Gastroesophageal sphincter (tissue), 4 donors: Measurements from ENCODE around the gene DNMT1. TPM values are rescaled to one million over a fixed set of nuclear protein-coding genes. Genes with fewer than 3 reads are reported as not detected.

ENCODE experiments used
- ATAC-seq: fragments of 150-250 bp; one replicate; pipeline ENCODE4 v1.9.1; 2016; ENCODE audit warnings: mild to moderate bottlenecking, moderate library complexity
- H3K27ac ChIP-seq, 4 donors: fragments of 200-600 bp; sonication (generic) in 3 of 4; 1 replicate in 3 of 4; 2 replicates in 1 of 4; pipeline ENCODE4 v1.5.1; 2016 to 2019
- H3K27me3 ChIP-seq: fragments of 200-600 bp; sonication (generic); one replicate; pipeline ENCODE4 v1.5.1; 2019
- H3K36me3 ChIP-seq, 2 donors: fragments of 200-600 bp; sonication (generic); one replicate each; pipeline ENCODE4 v1.5.1; 2019; ENCODE audit warnings: control low read depth in 1 of 2
- H3K4me1 ChIP-seq, 3 donors: fragments of 200-600 bp; sonication (generic); 1 replicate in 2 of 3; 2 replicates in 1 of 3; pipeline ENCODE4 v1.5.1; 2016 to 2019; ENCODE audit warnings: control low read depth in 2 of 3
- H3K4me3 ChIP-seq, 2 donors: fragments of 200-600 bp; sonication (generic); one replicate each; pipeline ENCODE4 v1.5.1; 2019; ENCODE audit warnings: mild to moderate bottlenecking in 1 of 2, moderate library complexity in 1 of 2
- H3K9me3 ChIP-seq, 3 donors: fragments of 200-600 bp; sonication (generic); one replicate each; pipeline ENCODE4 v1.5.1; 2017 to 2019; ENCODE audit warnings: control low read depth in 2 of 3
- CTCF ChIP-seq, 4 experiments: fragments of 200-600 bp in 2 of 4; fragments of 450-650 bp in 2 of 4; sonication (generic) in 1 of 4; IDR thresholded peaks; one replicate each; pipeline ENCODE4 v1.5.1; 2017 to 2019; ENCODE audit warnings: antibody characterized with exemption in 4 of 4, mild to moderate bottlenecking in 2 of 4, moderate library complexity in 2 of 4
- EP300 ChIP-seq: sonication (generic); formaldehyde crosslinking; IDR thresholded peaks from one replicate; pipeline ENCODE4 v1.6.1; 2017; ENCODE audit warnings: antibody characterized with exemption, mild to moderate bottlenecking
- POLR2A ChIP-seq, 2 donors: fragments of 450-650 bp; IDR thresholded peaks; one replicate each; pipeline ENCODE4 v1.6.1; 2017; ENCODE audit warnings: antibody characterized with exemption in 2 of 2, mild to moderate bottlenecking in 2 of 2, moderate library complexity in 1 of 2
- POLR2AphosphoS5 ChIP-seq: sonication (generic); formaldehyde crosslinking; IDR thresholded peaks from one replicate; pipeline ENCODE4 v1.6.1; 2017; ENCODE audit warnings: antibody characterized with exemption
- WGBS, 2 donors: methylation state at CpG; one replicate each; pipeline ENCODE4 v1.1.5; 2018; ENCODE audit warnings: low coverage in 1 of 2; 5-methylcytosine and 5-hydroxymethylcytosine counted together
- total RNA-seq, 4 donors: library from RNA; depleted of rRNA; stranded (reverse); fragments of >200 nt; gene quantifications; one replicate each; pipeline ENCODE4 v1.1.0, GENCODE V29; 2016

DNMT1 gene
- total RNA-seq, 4 donors from 2014 or later: 28.1 to 50.6 (median 38.1) TPM

GRCh38 chr19:10166046-10166445 lies 28.7 kb downstream of the DNMT1 start:
- no peak overlapping the region for H3K4me3 ChIP-seq
- 65% methylated on average over 2 of the region's 5 CpGs; no CpG with 5 or more reads in 1 of the 2 donors for WGBS, 2 donors
- no peak overlapping the region for H3K27ac ChIP-seq
- ATAC-seq: no peak
- no peaks in the 10 kb centered on the region for H3K9me3 ChIP-seq
- peaks cover 0 to 95% of the 10 kb centered on the region in 2 donors for H3K36me3 ChIP-seq
- H3K4me1 ChIP-seq: no peaks in the 10 kb centered on the region
- TF ChIP-seq POLR2A (IDR thresholded peaks at IDR 0.05): no peak
- TF ChIP-seq EP300: no peak
- TF ChIP-seq POLR2AphosphoS5: no peak
- TF ChIP-seq CTCF (IDR thresholded peaks at IDR 0.05): no peak
- no peaks in the 10 kb centered on the region for H3K27me3 ChIP-seq

DNA sequence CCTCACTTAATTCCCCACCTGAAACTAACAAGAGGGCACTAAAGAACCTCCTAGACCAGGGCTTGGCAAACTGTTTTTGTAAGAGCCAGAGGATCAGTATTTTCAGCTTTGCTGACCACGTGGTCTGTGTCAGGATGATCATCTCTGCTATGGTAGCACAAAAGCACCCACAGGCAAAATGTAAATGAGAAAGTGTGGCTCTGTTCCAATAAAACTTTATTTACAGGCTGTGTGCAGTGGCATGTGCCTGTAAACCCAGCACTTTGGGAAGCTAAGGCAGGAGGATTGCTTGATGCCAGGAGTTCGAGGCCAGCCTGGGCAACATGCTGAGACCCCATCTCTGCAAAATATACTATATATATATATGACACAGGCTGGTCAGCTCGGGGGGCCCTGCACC lies 31.2 kb downstream of the DNMT1 start:
- Histone ChIP-seq H3K9me3 (no peaks in the 10 kb centered on the region), H3K4me1 (no peaks in the 10 kb centered on the region), H3K4me3 (no peak overlapping the region), H3K27me3 (no peaks in the 10 kb centered on the region), H3K36me3 (peaks cover 0 to 96% of the 10 kb centered on the region in 2 donors), H3K27ac (no peak overlapping the region)
- no peak for ATAC-seq
- TF ChIP-seq CTCF (IDR thresholded peaks at IDR 0.05): no peak
- WGBS, 2 donors: 89% methylated on average over 3 of the region's 3 CpGs; no CpG with 5 or more reads in 1 of the 2 donors

- H3K4me3 ChIP-seq: no peak overlapping the region
- TF ChIP-seq POLR2AphosphoS5: no peak
- TF ChIP-seq EP300: no peak
- TF ChIP-seq POLR2A (IDR thresholded peaks at IDR 0.05): no peak
- TF ChIP-seq CTCF (IDR thresholded peaks at IDR 0.05): no peak
- no peak overlapping the region for H3K27ac ChIP-seq
- H3K4me1 ChIP-seq: no peaks in the 10 kb centered on the region
- peaks cover 0 to 99% of the 10 kb centered on the region in 2 donors for H3K36me3 ChIP-seq
- H3K27me3 ChIP-seq: no peaks in the 10 kb centered on the region
- no peak for ATAC-seq
- 83% methylated on average over 1 of the region's 16 CpGs; no CpG with 5 or more reads in 1 of the 2 donors for WGBS, 2 donors
- H3K9me3 ChIP-seq: no peaks in the 10 kb centered on the region
Measured at GRCh38 chr19:10159610-10160009, 35.1 kb downstream of the DNMT1 start.

DNA sequence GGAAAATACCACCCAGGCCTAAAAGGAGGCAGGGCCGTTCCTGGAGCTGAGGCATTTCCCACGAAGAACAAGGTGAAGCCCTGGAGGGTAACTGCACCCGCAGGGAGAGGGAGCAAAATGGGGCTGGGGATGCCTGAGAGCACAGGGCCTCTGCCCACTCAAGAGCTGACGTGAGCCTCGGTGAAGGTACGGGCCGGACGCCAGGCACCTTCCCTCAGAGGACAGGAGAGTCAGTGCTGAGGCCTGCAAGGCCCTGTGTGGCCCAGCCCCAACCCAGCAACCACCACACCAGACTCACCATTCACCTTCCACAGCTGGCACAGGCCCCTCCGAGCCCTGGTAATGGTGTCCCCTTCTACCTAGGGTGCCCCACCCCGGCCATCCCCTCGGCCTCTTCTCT lies 36.3 kb downstream of the DNMT1 start:
- WGBS, 2 donors: 97 to 100% methylated on average over 4 to 8 of the region's 11 CpGs
- Histone ChIP-seq H3K36me3 (peaks cover 0 to 100% of the 10 kb centered on the region in 2 donors), H3K4me3 (no peak overlapping the region)

DNA sequence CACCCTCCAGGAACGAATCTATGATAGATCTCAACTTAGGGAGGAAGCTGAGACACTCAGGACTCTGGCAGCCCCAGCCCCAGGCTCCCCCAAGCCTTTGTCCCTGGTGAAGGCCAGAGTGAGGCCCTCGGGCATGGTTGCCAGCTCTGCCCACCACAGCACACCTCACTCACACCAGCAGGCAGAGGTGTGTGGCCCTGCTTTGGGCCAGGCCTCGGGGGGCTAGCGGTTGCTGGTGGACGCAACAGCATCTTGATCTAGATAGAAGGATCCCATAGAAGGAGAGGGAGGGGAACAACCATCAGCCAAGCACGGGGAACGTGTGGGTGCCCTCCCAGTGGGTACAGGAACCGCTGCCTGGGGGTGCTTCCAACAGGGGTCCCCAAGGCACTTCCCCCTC lies 36.7 kb downstream of the DNMT1 start:
- Histone ChIP-seq H3K4me1 (no peaks in the 10 kb centered on the region), H3K9me3 (no peaks in the 10 kb centered on the region), H3K36me3 (peaks cover 0 to 100% of the 10 kb centered on the region in 2 donors), H3K27ac (no peak overlapping the region), H3K4me3 (no peak overlapping the region), H3K27me3 (no peaks in the 10 kb centered on the region)
- ATAC-seq: no peak
- TF ChIP-seq POLR2AphosphoS5 (no peak), CTCF (IDR thresholded peaks at IDR 0.05) (no peak), EP300 (no peak), POLR2A (IDR thresholded peaks at IDR 0.05) (no peak)
- no CpG with 5 or more reads among the region's 8 CpGs for WGBS, 2 donors

More for the DNA sequence above, 36.3 kb downstream of the DNMT1 start:
- ATAC-seq: no peak
- Histone ChIP-seq H3K9me3 (no peaks in the 10 kb centered on the region), H3K27ac (no peak overlapping the region), H3K27me3 (no peaks in the 10 kb centered on the region), H3K4me1 (no peaks in the 10 kb centered on the region)
- TF ChIP-seq POLR2A (IDR thresholded peaks at IDR 0.05) (no peak), EP300 (no peak)
